ENCODE data around the gene C14orf132.

- TF ChIP-seq CTCF (IDR thresholded peaks at IDR 0.05 in 2 of 3, conservative IDR thresholded peaks at IDR 0.05 in 1 of 3; ENCODE audit: control insufficient read depth in 2 of 3, extremely low read depth in 1 of 3, insufficient read depth in 1 of 3, low read depth in 3 of 3, low read length in 3 of 3) (no peak), EZH2 (IDR thresholded peaks at IDR 0.05; ENCODE audit: borderline replicate concordance, control insufficient read depth, low read depth, low read length) (no peak), ATF3 (IDR thresholded peaks at IDR 0.05; ENCODE audit: borderline replicate concordance, extremely low read depth, low read depth, low read length) (no peak), SREBF2 (IDR thresholded peaks at IDR 0.05; ENCODE audit: low read length) (no peak), CHD1 (IDR thresholded peaks at IDR 0.05; ENCODE audit: low read depth, low read length) (no peak), CHD4 (IDR thresholded peaks at IDR 0.05) (no peak), USF2 (IDR thresholded peaks at IDR 0.05; ENCODE audit: borderline replicate concordance, low read depth, low read length) (no peak), POLR2A (IDR thresholded peaks at IDR 0.05; ENCODE audit: low read depth, low read length) (no peak), CEBPB (IDR thresholded peaks at IDR 0.05; ENCODE audit: borderline replicate concordance in 1 of 2, low read depth in 2 of 2, low read length in 2 of 2) (no peak), FOXK2 (IDR thresholded peaks at IDR 0.05) (no peak), POLR2AphosphoS5 (IDR thresholded peaks at IDR 0.05; ENCODE audit: low read length) (no peak), NKRF (conservative IDR thresholded peaks at IDR 0.05) (no peak), POU2F2 (IDR thresholded peaks at IDR 0.05; ENCODE audit: borderline replicate concordance, low read depth, low read length) (no peak), SP1 (IDR thresholded peaks at IDR 0.05; ENCODE audit: low read depth, low read length) (no peak)
Observed at GRCh38 chr14:96029089-96029645, 10.0 kb upstream of the C14orf132 start.
